ENCODE results near the gene ACOT7.

GRCh38 chr1:6361124-6361775, 32.3 kb downstream of the ACOT7 start:
- TF ChIP-seq CTCF (IDR thresholded peaks at IDR 0.05 in 8 of 11, conservative IDR thresholded peaks at IDR 0.05 in 3 of 11), result no peak
- no peak for TF ChIP-seq POLR2AphosphoS5 (IDR thresholded peaks at IDR 0.05)
